WTC11 (cell line): Measurements from ENCODE around the gene PLA2G2D. TPM values are rescaled to one million over a fixed set of nuclear protein-coding genes. Genes with fewer than 3 reads are reported as not detected.

ENCODE experiments used
- ATAC-seq: fragments of 200-7000 bp; cut with Tn5 transposase; 2 replicates; pipeline ENCODE4 v1.10.0; 2021; ENCODE audit warnings: mild to moderate bottlenecking, moderate library complexity
- CTCF ChIA-PET: fragments of 300-600 bp; sonication (Branson Sonifier 250); formaldehyde crosslinking; loops from one replicate; lab custom pipeline; 2021; ENCODE audit warnings: antibody characterized with exemption; lab: Charles Lee
- POLR2A ChIA-PET: fragments of 350-600 bp; sonication (Branson Sonifier 250); formaldehyde crosslinking; loops from one replicate; lab custom pipeline; 2021; ENCODE audit warnings: antibody characterized with exemption; lab: Charles Lee
- DNase-seq: peaks from one replicate; pipeline ENCODE4 v3.0.0; 2021; ENCODE audit warnings: low spot score
- H3K27ac Mint-ChIP-seq: 2 replicates; pipeline ENCODE4 v1.8.0; 2021; ENCODE audit warnings: mixed read lengths
- H3K27me3 Mint-ChIP-seq: 2 replicates; pipeline ENCODE4 v1.8.0; 2021; ENCODE audit warnings: low read depth, mild to moderate bottlenecking, moderate library complexity, mixed read lengths
- H3K36me3 Mint-ChIP-seq: 2 replicates; pipeline ENCODE4 v1.8.0; 2021; ENCODE audit warnings: mixed read lengths
- H3K4me1 Mint-ChIP-seq: 2 replicates; pipeline ENCODE4 v1.8.0; 2022; ENCODE audit warnings: mixed read lengths
- H3K4me3 Mint-ChIP-seq: 2 replicates; pipeline ENCODE4 v1.8.0; 2021; ENCODE audit warnings: mild to moderate bottlenecking, moderate library complexity, mixed read lengths
- H3K9me3 Mint-ChIP-seq: 2 replicates; pipeline ENCODE4 v1.8.0; 2021; ENCODE audit warnings: mixed read lengths
- FOXJ3 ChIP-seq: sonication (generic); formaldehyde crosslinking; IDR thresholded peaks from 2 replicates; pipeline ENCODE4 v1.9.0; 2021; ENCODE audit warnings: missing genetic modification reagents, mild to moderate bottlenecking, borderline replicate concordance
- NFATC4 ChIP-seq: fragments of 250-450 bp; sonication (Bioruptor Pico); IDR thresholded peaks from 2 replicates; pipeline ENCODE4 v1.9.0; 2021; ENCODE audit warnings: mild to moderate bottlenecking
- PRRX2 ChIP-seq: fragments of 250-450 bp; sonication (Bioruptor Pico); IDR thresholded peaks from 2 replicates; pipeline ENCODE4 v1.8.0; 2021; ENCODE audit warnings: mild to moderate bottlenecking
- RORB ChIP-seq: fragments of 250-450 bp; sonication (Bioruptor Pico); IDR thresholded peaks from 2 replicates; pipeline ENCODE4 v1.9.0; 2021; ENCODE audit warnings: mild to moderate bottlenecking
- TEAD1 ChIP-seq: sonication (generic); formaldehyde crosslinking; IDR thresholded peaks from 2 replicates; pipeline ENCODE4 v1.8.0; 2022; ENCODE audit warnings: mild to moderate bottlenecking, missing genetic modification reagents
- ZNF121 ChIP-seq: sonication (generic); formaldehyde crosslinking; IDR thresholded peaks from 2 replicates; pipeline ENCODE4 v1.8.0; 2023; ENCODE audit warnings: missing genetic modification reagents
- ZNF138 ChIP-seq: sonication (generic); formaldehyde crosslinking; conservative IDR thresholded peaks from 2 replicates; pipeline ENCODE4 v1.8.1; 2022; ENCODE audit warnings: mild to moderate bottlenecking, moderate library complexity, missing genetic modification reagents
- ZNF219 ChIP-seq: sonication (generic); formaldehyde crosslinking; IDR thresholded peaks from 2 replicates; pipeline ENCODE4 v1.8.0; 2023; ENCODE audit warnings: missing genetic modification reagents, mild to moderate bottlenecking, borderline replicate concordance
- total RNA-seq: library from RNA; stranded (reverse); gene quantifications from 3 replicates; pipeline ENCODE4 v1.2.3, GENCODE V29; 2021
- TF ChIP-seq, protein P1 (sequence below): sonication (generic); formaldehyde crosslinking; IDR thresholded peaks from 2 replicates; pipeline ENCODE4 v1.8.1; 2023; ENCODE audit warnings: mild to moderate bottlenecking, missing genetic modification reagents, moderate library complexity
- TF ChIP-seq, protein P2 (sequence below): fragments of 250-450 bp; sonication (Bioruptor Pico); IDR thresholded peaks from 2 replicates; pipeline ENCODE4 v1.9.0; 2021; ENCODE audit warnings: mild to moderate bottlenecking, borderline replicate concordance
- TF ChIP-seq, protein P3 (sequence below): fragments of 250-450 bp; sonication (Bioruptor Pico); IDR thresholded peaks from 2 replicates; pipeline ENCODE4 v1.9.0; 2021; ENCODE audit warnings: mild to moderate bottlenecking
- TF ChIP-seq, protein P4 (sequence below): sonication (generic); formaldehyde crosslinking; IDR thresholded peaks from 2 replicates; pipeline ENCODE4 v1.8.1; 2023; ENCODE audit warnings: mild to moderate bottlenecking, missing genetic modification reagents
- TF ChIP-seq, protein P5 (sequence below): fragments of 200-600 bp; IDR thresholded peaks from 2 replicates; pipeline ENCODE4 v1.8.0; 2022; ENCODE audit warnings: antibody characterized with exemption
- TF ChIP-seq, protein P6 (sequence below): sonication (generic); formaldehyde crosslinking; IDR thresholded peaks from 2 replicates; pipeline ENCODE4 v1.8.0; 2023; ENCODE audit warnings: missing genetic modification reagents

The PLA2G2D gene
- total RNA-seq, 1 experiment from 2014 or later, result not detected

DNA sequence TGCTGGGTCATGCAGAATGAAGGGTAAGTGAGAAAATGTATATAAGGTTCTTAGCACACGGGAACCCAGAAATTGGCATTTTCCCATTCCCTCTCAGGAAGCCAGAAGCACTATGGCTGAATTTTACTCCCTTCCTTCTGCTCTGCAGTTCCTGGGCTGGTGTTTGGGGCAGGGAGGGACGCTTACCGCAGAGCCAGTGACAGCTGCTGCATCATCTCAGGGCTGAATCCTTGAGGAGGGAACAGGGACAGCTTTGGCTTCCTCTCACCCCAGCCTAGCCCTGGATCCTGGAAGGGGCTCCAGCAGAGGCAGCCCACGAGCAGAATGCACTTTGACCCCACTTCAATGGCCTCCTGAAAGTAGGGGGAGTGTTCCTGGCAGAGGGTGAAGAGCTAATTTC lies 12.0 kb downstream of the PLA2G2D start (continued):
- TF ChIP-seq, protein P1, sequence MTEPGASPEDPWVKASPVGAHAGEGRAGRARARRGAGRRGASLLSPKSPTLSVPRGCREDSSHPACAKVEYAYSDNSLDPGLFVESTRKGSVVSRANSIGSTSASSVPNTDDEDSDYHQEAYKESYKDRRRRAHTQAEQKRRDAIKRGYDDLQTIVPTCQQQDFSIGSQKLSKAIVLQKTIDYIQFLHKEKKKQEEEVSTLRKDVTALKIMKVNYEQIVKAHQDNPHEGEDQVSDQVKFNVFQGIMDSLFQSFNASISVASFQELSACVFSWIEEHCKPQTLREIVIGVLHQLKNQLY (CRISPR knock-in tag), result no peak
- TF ChIP-seq, protein P2, sequence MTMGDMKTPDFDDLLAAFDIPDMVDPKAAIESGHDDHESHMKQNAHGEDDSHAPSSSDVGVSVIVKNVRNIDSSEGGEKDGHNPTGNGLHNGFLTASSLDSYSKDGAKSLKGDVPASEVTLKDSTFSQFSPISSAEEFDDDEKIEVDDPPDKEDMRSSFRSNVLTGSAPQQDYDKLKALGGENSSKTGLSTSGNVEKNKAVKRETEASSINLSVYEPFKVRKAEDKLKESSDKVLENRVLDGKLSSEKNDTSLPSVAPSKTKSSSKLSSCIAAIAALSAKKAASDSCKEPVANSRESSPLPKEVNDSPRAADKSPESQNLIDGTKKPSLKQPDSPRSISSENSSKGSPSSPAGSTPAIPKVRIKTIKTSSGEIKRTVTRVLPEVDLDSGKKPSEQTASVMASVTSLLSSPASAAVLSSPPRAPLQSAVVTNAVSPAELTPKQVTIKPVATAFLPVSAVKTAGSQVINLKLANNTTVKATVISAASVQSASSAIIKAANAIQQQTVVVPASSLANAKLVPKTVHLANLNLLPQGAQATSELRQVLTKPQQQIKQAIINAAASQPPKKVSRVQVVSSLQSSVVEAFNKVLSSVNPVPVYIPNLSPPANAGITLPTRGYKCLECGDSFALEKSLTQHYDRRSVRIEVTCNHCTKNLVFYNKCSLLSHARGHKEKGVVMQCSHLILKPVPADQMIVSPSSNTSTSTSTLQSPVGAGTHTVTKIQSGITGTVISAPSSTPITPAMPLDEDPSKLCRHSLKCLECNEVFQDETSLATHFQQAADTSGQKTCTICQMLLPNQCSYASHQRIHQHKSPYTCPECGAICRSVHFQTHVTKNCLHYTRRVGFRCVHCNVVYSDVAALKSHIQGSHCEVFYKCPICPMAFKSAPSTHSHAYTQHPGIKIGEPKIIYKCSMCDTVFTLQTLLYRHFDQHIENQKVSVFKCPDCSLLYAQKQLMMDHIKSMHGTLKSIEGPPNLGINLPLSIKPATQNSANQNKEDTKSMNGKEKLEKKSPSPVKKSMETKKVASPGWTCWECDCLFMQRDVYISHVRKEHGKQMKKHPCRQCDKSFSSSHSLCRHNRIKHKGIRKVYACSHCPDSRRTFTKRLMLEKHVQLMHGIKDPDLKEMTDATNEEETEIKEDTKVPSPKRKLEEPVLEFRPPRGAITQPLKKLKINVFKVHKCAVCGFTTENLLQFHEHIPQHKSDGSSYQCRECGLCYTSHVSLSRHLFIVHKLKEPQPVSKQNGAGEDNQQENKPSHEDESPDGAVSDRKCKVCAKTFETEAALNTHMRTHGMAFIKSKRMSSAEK (CRISPR knock-in tag), result no peak
- no peak for TF ChIP-seq RORB (CRISPR knock-in tag)

DNA sequence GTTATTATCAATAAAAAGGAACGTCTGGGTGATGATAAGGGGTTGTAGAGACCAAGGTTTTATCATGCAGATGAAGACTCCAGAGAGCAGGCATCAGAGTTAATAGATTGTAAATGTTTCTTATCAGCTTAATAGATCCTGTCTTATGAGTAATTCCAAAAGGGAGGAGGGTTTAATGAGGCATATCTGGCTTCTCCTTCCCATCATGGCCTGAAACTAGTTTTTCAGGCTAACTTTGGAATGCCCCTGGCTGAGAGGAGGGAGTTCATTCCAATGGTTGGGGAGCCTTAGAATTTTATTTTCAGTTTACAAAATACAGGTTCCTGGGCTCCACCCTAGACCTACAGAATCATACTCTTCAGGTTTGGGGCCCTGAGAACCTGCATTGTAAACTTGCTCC lies 13.5 kb downstream of the PLA2G2D start:
- no peak for TF ChIP-seq PRRX2 (CRISPR knock-in tag)
- TF ChIP-seq ZNF121 (CRISPR knock-in tag), result no peak
- DNase-seq (no peak), ATAC-seq (no peak)
- Mint-ChIP-seq H3K9me3 (peaks cover 29% of the 10 kb centered on the region), H3K27me3 (no peaks in the 10 kb centered on the region; the same call in 1 of the 2 replicates), H3K36me3 (peaks cover 6% of the 10 kb centered on the region), H3K4me1 (peaks cover 22% of the 10 kb centered on the region), H3K4me3 (no peak overlapping the region), H3K27ac (no peak overlapping the region)
- CTCF ChIA-PET, result no interaction called here
- POLR2A ChIA-PET, result interaction anchor here (0.5 kb wide), 1 partner anchor 121 kb away, joined by 8 read pairs; no protein-coding TSS in a partner anchor

DNA sequence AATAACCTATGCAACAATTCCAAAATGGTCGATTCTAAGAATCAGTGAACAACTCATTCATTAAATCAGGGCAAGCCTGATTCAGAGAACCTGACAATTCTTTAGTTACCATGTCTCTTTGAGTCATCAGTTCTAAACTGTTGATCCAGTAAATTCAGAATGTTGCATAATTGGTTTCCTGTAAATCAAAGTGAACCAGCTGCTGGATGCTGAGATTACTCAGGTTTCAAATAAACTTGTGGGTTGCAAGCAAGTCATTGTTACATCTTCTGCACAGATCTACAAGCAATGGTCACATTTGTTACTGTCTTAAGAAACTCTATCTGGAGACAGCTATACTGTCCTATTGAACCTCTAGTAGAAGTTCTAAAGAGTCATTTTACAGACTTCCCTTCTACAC lies 16.5 kb downstream of the PLA2G2D start:
- Mint-ChIP-seq H3K4me3 (no peak overlapping the region), H3K9me3 (peaks cover 37% of the 10 kb centered on the region), H3K27ac (no peak overlapping the region), H3K27me3 (peaks cover 9% of the 10 kb centered on the region), H3K4me1 (peaks cover 9% of the 10 kb centered on the region), H3K36me3 (peaks cover 14% of the 10 kb centered on the region)
- DNase-seq, result no peak
- POLR2A ChIA-PET, result no interaction called here
- ATAC-seq, result no peak
- TF ChIP-seq, protein P3, sequence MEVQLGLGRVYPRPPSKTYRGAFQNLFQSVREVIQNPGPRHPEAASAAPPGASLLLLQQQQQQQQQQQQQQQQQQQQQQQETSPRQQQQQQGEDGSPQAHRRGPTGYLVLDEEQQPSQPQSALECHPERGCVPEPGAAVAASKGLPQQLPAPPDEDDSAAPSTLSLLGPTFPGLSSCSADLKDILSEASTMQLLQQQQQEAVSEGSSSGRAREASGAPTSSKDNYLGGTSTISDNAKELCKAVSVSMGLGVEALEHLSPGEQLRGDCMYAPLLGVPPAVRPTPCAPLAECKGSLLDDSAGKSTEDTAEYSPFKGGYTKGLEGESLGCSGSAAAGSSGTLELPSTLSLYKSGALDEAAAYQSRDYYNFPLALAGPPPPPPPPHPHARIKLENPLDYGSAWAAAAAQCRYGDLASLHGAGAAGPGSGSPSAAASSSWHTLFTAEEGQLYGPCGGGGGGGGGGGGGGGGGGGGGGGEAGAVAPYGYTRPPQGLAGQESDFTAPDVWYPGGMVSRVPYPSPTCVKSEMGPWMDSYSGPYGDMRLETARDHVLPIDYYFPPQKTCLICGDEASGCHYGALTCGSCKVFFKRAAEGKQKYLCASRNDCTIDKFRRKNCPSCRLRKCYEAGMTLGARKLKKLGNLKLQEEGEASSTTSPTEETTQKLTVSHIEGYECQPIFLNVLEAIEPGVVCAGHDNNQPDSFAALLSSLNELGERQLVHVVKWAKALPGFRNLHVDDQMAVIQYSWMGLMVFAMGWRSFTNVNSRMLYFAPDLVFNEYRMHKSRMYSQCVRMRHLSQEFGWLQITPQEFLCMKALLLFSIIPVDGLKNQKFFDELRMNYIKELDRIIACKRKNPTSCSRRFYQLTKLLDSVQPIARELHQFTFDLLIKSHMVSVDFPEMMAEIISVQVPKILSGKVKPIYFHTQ (CRISPR knock-in tag), result no peak
- TF ChIP-seq, protein P4, sequence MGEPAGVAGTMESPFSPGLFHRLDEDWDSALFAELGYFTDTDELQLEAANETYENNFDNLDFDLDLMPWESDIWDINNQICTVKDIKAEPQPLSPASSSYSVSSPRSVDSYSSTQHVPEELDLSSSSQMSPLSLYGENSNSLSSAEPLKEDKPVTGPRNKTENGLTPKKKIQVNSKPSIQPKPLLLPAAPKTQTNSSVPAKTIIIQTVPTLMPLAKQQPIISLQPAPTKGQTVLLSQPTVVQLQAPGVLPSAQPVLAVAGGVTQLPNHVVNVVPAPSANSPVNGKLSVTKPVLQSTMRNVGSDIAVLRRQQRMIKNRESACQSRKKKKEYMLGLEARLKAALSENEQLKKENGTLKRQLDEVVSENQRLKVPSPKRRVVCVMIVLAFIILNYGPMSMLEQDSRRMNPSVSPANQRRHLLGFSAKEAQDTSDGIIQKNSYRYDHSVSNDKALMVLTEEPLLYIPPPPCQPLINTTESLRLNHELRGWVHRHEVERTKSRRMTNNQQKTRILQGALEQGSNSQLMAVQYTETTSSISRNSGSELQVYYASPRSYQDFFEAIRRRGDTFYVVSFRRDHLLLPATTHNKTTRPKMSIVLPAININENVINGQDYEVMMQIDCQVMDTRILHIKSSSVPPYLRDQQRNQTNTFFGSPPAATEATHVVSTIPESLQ (CRISPR knock-in tag), result no peak
- TF ChIP-seq, protein P5, sequence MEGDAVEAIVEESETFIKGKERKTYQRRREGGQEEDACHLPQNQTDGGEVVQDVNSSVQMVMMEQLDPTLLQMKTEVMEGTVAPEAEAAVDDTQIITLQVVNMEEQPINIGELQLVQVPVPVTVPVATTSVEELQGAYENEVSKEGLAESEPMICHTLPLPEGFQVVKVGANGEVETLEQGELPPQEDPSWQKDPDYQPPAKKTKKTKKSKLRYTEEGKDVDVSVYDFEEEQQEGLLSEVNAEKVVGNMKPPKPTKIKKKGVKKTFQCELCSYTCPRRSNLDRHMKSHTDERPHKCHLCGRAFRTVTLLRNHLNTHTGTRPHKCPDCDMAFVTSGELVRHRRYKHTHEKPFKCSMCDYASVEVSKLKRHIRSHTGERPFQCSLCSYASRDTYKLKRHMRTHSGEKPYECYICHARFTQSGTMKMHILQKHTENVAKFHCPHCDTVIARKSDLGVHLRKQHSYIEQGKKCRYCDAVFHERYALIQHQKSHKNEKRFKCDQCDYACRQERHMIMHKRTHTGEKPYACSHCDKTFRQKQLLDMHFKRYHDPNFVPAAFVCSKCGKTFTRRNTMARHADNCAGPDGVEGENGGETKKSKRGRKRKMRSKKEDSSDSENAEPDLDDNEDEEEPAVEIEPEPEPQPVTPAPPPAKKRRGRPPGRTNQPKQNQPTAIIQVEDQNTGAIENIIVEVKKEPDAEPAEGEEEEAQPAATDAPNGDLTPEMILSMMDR, result no peak
- no peak for TF ChIP-seq ZNF219
- TF ChIP-seq ZNF138, result no peak
- no peak for TF ChIP-seq FOXJ3 (CRISPR knock-in tag)
- TF ChIP-seq, protein P6, sequence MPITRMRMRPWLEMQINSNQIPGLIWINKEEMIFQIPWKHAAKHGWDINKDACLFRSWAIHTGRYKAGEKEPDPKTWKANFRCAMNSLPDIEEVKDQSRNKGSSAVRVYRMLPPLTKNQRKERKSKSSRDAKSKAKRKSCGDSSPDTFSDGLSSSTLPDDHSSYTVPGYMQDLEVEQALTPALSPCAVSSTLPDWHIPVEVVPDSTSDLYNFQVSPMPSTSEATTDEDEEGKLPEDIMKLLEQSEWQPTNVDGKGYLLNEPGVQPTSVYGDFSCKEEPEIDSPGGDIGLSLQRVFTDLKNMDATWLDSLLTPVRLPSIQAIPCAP (CRISPR knock-in tag), result no peak
- TF ChIP-seq NFATC4 (CRISPR knock-in tag), result no peak
- TF ChIP-seq TEAD1 (CRISPR knock-in tag), result no peak
- CTCF ChIA-PET, result interaction anchor here (0.7 kb wide), 1 partner anchor 128 kb away, joined by 3 read pairs; no protein-coding TSS in a partner anchor
